ENCODE results near the gene SYCP2. TPM values are rescaled to one million over a fixed set of nuclear protein-coding genes. Genes with fewer than 3 reads are reported as not detected.

The SYCP2 gene
- total and polyA plus RNA-seq, 2 of the 8 experiments (the other 6 are each of a cell fraction or from before 2014, with no cell fraction given) = 0.02 to 0.50 TPM

GRCh38 chr20:59817406-59817805 lies 116.0 kb downstream of the SYCP2 start:
- H3K9ac ChIP-seq (replicated peaks in 1 of 4; ENCODE audit: extremely low read depth in 1 of 4, low read depth in 3 of 4, low read length in 3 of 4) = no peak overlapping the region
- H3K4ac ChIP-seq (replicated peaks; ENCODE audit: insufficient read length, low read depth, low read length) = no peak overlapping the region
- no peaks in the 10 kb centered on the region for H3K79me1 ChIP-seq (ENCODE audit: low read depth, low read length)
- peaks cover 0 to 2% (median 0%) of the 10 kb centered on the region in 4 experiments; a peak in 1 of 7 replicates for H3K4me1 ChIP-seq (replicated peaks in 1 of 4; ENCODE audit: control insufficient read depth in 3 of 4, insufficient read depth in 4 of 4, low read length in 3 of 4)
- H2BK12ac ChIP-seq (ENCODE audit: low read depth, low read length) = no peak overlapping the region
- H3K4me3 ChIP-seq (ENCODE audit: extremely low read depth in 1 of 4, insufficient read depth in 2 of 4, low read depth in 3 of 4, low read length in 4 of 4) = no peak overlapping the region
- 87% methylated on average over 4 of the region's 4 CpGs; no CpG with 5 or more reads in 1 of the 2 experiments for WGBS, 2 experiments (ENCODE audit: extremely low coverage in 1 of 2, insufficient coverage in 1 of 2, insufficient read length in 1 of 2, insufficient replicate concordance in 2 of 2, low coverage in 1 of 2, low lambda C conversion rate in 2 of 2, missing lambda C conversion rate in 1 of 2)
- H4K8ac ChIP-seq (ENCODE audit: extremely low read depth, insufficient read depth, low read length) = no peak overlapping the region
- H3K9me3 ChIP-seq (ENCODE audit: insufficient read depth in 2 of 2, low read depth in 1 of 2, low read length in 1 of 2) = peaks cover 90 to 94% of the 10 kb centered on the region in 2 experiments
- ChIA-PET CTCF (ENCODE audit: partially characterized antibody) (no interaction called here), POLR2A (ENCODE audit: partially characterized antibody) (no interaction called here)
- H3K79me2 ChIP-seq (ENCODE audit: control insufficient read depth in 1 of 2, insufficient read depth in 2 of 2, low read length in 2 of 2) = no peaks in the 10 kb centered on the region
- H3K23ac ChIP-seq (ENCODE audit: insufficient read length) = no peak overlapping the region
- TF ChIP-seq MAFK (IDR thresholded peaks at IDR 0.05; ENCODE audit: low read depth, low read length) (no peak), RXRA (IDR thresholded peaks at IDR 0.05; ENCODE audit: insufficient read depth, low read depth, low read length) (no peak), FOSL1 (IDR thresholded peaks at IDR 0.05; ENCODE audit: insufficient read depth, low read depth, low read length) (no peak), USF2 (IDR thresholded peaks at IDR 0.05; ENCODE audit: low read length) (no peak), ATF2 (IDR thresholded peaks at IDR 0.05; ENCODE audit: low read length) (no peak), SUZ12 (IDR thresholded peaks at IDR 0.05; ENCODE audit: low read length) (no peak), CTBP2 (IDR thresholded peaks at IDR 0.05; ENCODE audit: borderline replicate concordance, insufficient read depth, insufficient read length, low read length) (no peak), CHD2 (IDR thresholded peaks at IDR 0.05; ENCODE audit: low read length) (no peak), ASH2L (IDR thresholded peaks at IDR 0.05; ENCODE audit: low read length) (no peak)
- H4K20me1 ChIP-seq (replicated peaks in 1 of 2; ENCODE audit: control insufficient read depth in 1 of 2, insufficient read depth in 2 of 2, low read length in 2 of 2) = no peaks in the 10 kb centered on the region
- FAIRE-seq = no peak
- H3K27ac ChIP-seq (ENCODE audit: low read depth, low read length) = no peak overlapping the region
- H3K18ac ChIP-seq (ENCODE audit: extremely low read depth, low read length) = no peak overlapping the region
- no peak overlapping the region for H4K5ac ChIP-seq (ENCODE audit: insufficient read length, low read depth, low read length)
- H3K23me2 ChIP-seq (ENCODE audit: low read depth, low read length) = no peaks in the 10 kb centered on the region
- no peak overlapping the region for H2AK5ac ChIP-seq (ENCODE audit: low read depth, low read length)
- no peak overlapping the region for H3K4me2 ChIP-seq (ENCODE audit: insufficient read depth in 1 of 2, low read depth in 2 of 2, low read length in 2 of 2)
- no peak overlapping the region for H2BK120ac ChIP-seq (replicated peaks; ENCODE audit: low read depth, low read length)
- no peak overlapping the region for H2BK20ac ChIP-seq (ENCODE audit: low read length)
- H3K36me3 ChIP-seq (ENCODE audit: control insufficient read depth in 2 of 4, insufficient read depth in 4 of 4, low read length in 3 of 4) = no peaks in the 10 kb centered on the region
- H2BK15ac ChIP-seq (ENCODE audit: low read length) = no peak overlapping the region
- H2AFZ ChIP-seq (ENCODE audit: low read length) = no peak overlapping the region
- no peak overlapping the region for H4K91ac ChIP-seq (replicated peaks; ENCODE audit: insufficient read length, low read length)
- no peak overlapping the region for H3K14ac ChIP-seq (ENCODE audit: insufficient read length)
- no peak overlapping the region for H3K56ac ChIP-seq (replicated peaks; ENCODE audit: insufficient read length, low read depth, low read length)
- no peak for DNase-seq (ENCODE audit: low read depth in 1 of 2, low spot score in 2 of 2)
- H3K27me3 ChIP-seq (replicated peaks in 1 of 4; ENCODE audit: control insufficient read depth in 3 of 4, extremely low read depth in 1 of 4, insufficient read depth in 3 of 4, low read length in 3 of 4) = no peaks in the 10 kb centered on the region; a peak in 1 of 7 replicates
- no peak overlapping the region for H2BK5ac ChIP-seq (ENCODE audit: low read depth, low read length)

All from H1 (cell line).